HG02759 (cell line): ENCODE data around the gene IL1RAPL1.

Experiments used
- ATAC-seq: cut with Tn5 transposase; IDR thresholded peaks from one replicate; pipeline ENCODE4 v1.9.1; 2021; ENCODE audit warnings: mild to moderate bottlenecking, moderate library complexity; ENCODE audit not compliant: unreplicated experiment

IL1RAPL1 gene

GRCh38 chrX:29947225-29947624 is 1360.0 kb downstream of the IL1RAPL1 start:
- ATAC-seq, result no peak

- ATAC-seq, result no peak
Measured at GRCh38 chrX:29948653-29949052, 1361.4 kb downstream of the IL1RAPL1 start.

GRCh38 chrX:29952016-29952415 is 1364.8 kb downstream of the IL1RAPL1 start:
- no peak for ATAC-seq

GRCh38 chrX:29962061-29962460 is 1374.8 kb downstream of the IL1RAPL1 start:
- no peak for ATAC-seq

GRCh38 chrX:29965634-29966033 is 1378.4 kb downstream of the IL1RAPL1 start:
- no peak for ATAC-seq

- ATAC-seq, result no peak
Measured at GRCh38 chrX:29992083-29992482, 1404.8 kb downstream of the IL1RAPL1 start.

- no peak for ATAC-seq
Measured at GRCh38 chrX:30005813-30006212, 1418.6 kb downstream of the IL1RAPL1 start.
